CD4-positive, alpha-beta T cell (primary cell): ENCODE results near the gene BANP. TPM values are rescaled to one million over a fixed set of nuclear protein-coding genes. Genes with fewer than 3 reads are reported as not detected.
A peak's percentile ranks its signal among the peaks of the same experiment; 100 is the strongest.
"Not testable (repeated sequence)": the region's sequence is repeated elsewhere in the genome, so short reads cannot be mapped to it uniquely, and the experiment has no call there.

ENCODE experiments used
- ATAC-seq: fragments of 200-7000 bp; cut with Tn5 transposase; one replicate; pipeline ENCODE4 v1.10.0; 2022; ENCODE audit warnings: mild to moderate bottlenecking; ENCODE audit not compliant: poor library complexity
- CTCF ChIA-PET: fragments of 350-600 bp; sonication (Branson Sonifier 250); formaldehyde crosslinking; loops from one replicate; lab custom pipeline; 2021; ENCODE audit warnings: antibody characterized with exemption, inconsistent platforms; lab: Charles Lee
- POLR2A ChIA-PET: fragments of 350-600 bp; sonication (Branson Sonifier 250); formaldehyde crosslinking; loops from one replicate; lab custom pipeline; 2021; ENCODE audit warnings: antibody characterized with exemption, inconsistent platforms; lab: Charles Lee
- DNase-seq, 14 experiments: peaks; one replicate each; pipeline ENCODE4 v3.0.0-alpha.2; 2013 to 2020; ENCODE audit warnings: mixed read lengths in 2 of 14
- H3K27ac ChIP-seq, 2 donors: one replicate each; pipeline versions ENCODE4 v1.5.1 to v1.7.0; 2013; ENCODE audit warnings: low read length in 2 of 2, low read depth in 1 of 2, mild to moderate bottlenecking in 1 of 2
- H3K27me3 ChIP-seq, 2 experiments: 1 replicate in 1 of 2; 2 replicates in 1 of 2; pipeline versions ENCODE4 v1.6.1 to v1.7.0; 2013; ENCODE audit warnings: low read length in 2 of 2, control low read depth in 1 of 2, mild to moderate bottlenecking in 1 of 2, moderate library complexity in 1 of 2; ENCODE audit not compliant: insufficient read depth in 2 of 2, control insufficient read depth in 1 of 2
- H3K36me3 ChIP-seq: one replicate; pipeline ENCODE4 v1.6.1; 2013; ENCODE audit warnings: low read length, control low read depth; ENCODE audit not compliant: insufficient read depth
- H3K4me1 ChIP-seq: one replicate; pipeline ENCODE4 v1.6.1; 2013; ENCODE audit warnings: low read length, control low read depth; ENCODE audit not compliant: insufficient read depth
- H3K4me3 ChIP-seq: one replicate; pipeline ENCODE4 v1.5.1; 2013; ENCODE audit warnings: mild to moderate bottlenecking, low read length, moderate library complexity
- H3K9me3 ChIP-seq, 2 experiments: 1 replicate in 1 of 2; 2 replicates in 1 of 2; pipeline versions ENCODE4 v1.6.1 to v1.7.0; 2013; ENCODE audit warnings: low read length in 2 of 2, mild to moderate bottlenecking in 2 of 2, control low read depth in 1 of 2, moderate library complexity in 1 of 2; ENCODE audit not compliant: control insufficient read depth in 1 of 2, insufficient read depth in 1 of 2
- H3K27ac Mint-ChIP-seq: one replicate; pipeline ENCODE4 v1.8.0; 2020; ENCODE audit warnings: mixed read lengths
- H3K27me3 Mint-ChIP-seq: one replicate; pipeline ENCODE4 v1.8.0; 2021; ENCODE audit warnings: mixed read lengths
- H3K36me3 Mint-ChIP-seq: one replicate; pipeline ENCODE4 v1.8.0; 2021; ENCODE audit warnings: low read depth, mixed read lengths
- H3K4me1 Mint-ChIP-seq: one replicate; pipeline ENCODE4 v1.8.0; 2021; ENCODE audit warnings: low read depth, mixed read lengths
- H3K4me3 Mint-ChIP-seq: one replicate; pipeline ENCODE4 v1.8.0; 2020; ENCODE audit warnings: mild to moderate bottlenecking, mixed read lengths
- H3K9me3 Mint-ChIP-seq: one replicate; pipeline ENCODE4 v1.8.0; 2020; ENCODE audit warnings: mixed read lengths
- CTCF ChIP-seq: fragments of 200-600 bp; IDR thresholded peaks from one replicate; pipeline ENCODE4 v1.8.0; 2022; ENCODE audit warnings: antibody characterized with exemption, mild to moderate bottlenecking
- intact Hi-C, 2 experiments: fragments of 100-400 bp; cut with DNase I in 1 of 2; cut with micrococcal nuclease in 1 of 2; formaldehyde crosslinking; loops; one replicate each; pipeline versions ENCODE4 v1.15.1 to v1.9.0; 2023 to 2025; cut with DNase I, micrococcal nuclease
- total RNA-seq, 174 experiments: library from RNA in 2 of 174; stranded (reverse) in 2 of 174; gene quantifications; one replicate each; pipeline ENCODE4 v1.2.3 and lab custom pipeline; 2021 to 2026

Gene BANP
- total RNA-seq, 2 experiments from 2014 or later: 57.5 to 58.6 TPM

GRCh38 chr16:87978127-87978526 lies 26.9 kb downstream of the BANP start:
- H3K27me3 Mint-ChIP-seq: no peaks in the 10 kb centered on the region
- intact Hi-C loops: no loop called here
- peaks cover 34% of the 10 kb centered on the region for H3K36me3 ChIP-seq
- no peaks in the 10 kb centered on the region for H3K9me3 Mint-ChIP-seq
- ChIA-PET CTCF (no interaction called here), POLR2A (no interaction called here)
- no peaks in the 10 kb centered on the region for H3K27me3 ChIP-seq
- H3K4me3 Mint-ChIP-seq: no peak overlapping the region
- H3K9me3 ChIP-seq: no peaks in the 10 kb centered on the region
- no peak overlapping the region for H3K4me3 ChIP-seq
- ATAC-seq: no peak
- no peak overlapping the region for H3K27ac Mint-ChIP-seq
- TF ChIP-seq CTCF: no peak
- H3K4me1 Mint-ChIP-seq: peaks cover 32% of the 10 kb centered on the region
- peaks cover 76% of the 10 kb centered on the region for H3K36me3 Mint-ChIP-seq
- no peak overlapping the region for H3K27ac ChIP-seq
- peaks cover 9% of the 10 kb centered on the region for H3K4me1 ChIP-seq
- DNase-seq: no peak

DNA sequence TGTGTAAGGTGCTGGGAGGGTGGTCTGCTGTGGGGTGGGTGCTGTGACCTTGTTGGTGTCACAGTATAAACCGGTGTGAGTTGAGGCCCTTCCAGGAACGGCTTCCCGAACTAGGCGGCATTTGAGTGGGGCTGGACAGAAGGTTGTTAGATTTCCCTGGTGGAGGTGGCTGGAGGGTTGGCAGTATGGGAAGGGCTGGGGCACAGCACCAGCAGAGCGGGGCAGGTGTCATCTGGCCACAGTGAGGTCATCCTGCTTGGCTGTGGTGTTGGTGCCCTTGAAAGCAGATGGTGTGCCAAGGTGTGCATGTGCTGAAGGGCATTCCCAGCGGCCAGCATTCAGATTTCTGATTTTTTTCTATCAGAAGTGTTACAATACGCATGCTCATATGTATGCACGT lies 28.1 kb downstream of the BANP start:
- CTCF ChIA-PET: no interaction called here
- H3K4me1 Mint-ChIP-seq: peaks cover 32% of the 10 kb centered on the region

DNA sequence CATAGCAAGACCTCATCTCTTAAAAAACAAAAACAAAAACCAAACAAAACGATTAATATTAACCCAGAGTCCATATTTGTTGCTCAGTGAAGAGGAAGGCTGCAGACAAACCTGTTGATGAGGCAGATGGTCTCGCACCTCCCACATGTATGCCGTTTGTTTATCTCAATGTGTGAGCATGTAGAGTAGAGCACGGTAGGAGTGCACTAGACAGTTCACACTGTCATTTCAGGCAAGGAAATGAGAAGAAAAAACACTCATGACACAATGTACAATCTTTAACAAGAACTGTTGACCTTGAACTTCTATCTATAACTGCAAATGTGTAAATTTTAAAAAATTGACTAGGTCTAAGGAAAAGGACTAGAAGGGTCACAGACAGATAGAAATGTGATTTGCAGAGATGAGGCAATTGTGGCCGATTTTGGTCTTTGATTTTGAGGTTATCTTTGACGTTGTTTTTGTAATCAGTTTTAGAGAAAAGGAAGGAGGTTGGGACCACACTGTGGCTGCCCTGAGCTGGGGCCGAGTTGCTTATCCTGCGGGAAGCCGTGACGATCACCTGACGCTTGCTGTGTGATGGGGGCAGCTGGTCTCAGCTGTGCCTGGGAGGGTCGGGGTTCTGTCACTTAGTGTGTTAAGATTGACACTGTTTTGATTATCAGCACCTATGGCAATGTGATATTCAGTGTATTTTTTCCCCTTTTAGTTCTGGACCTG lies 28.8 kb downstream of the BANP start:
- H3K4me3 Mint-ChIP-seq, CTCF ChIA-PET: not testable (repeated sequence)
- DNase-seq: peak in 1 of 14 experiments; percentile 31

More for the DNA sequence above, 28.1 kb downstream of the BANP start:
- H3K36me3 Mint-ChIP-seq: peaks cover 72% of the 10 kb centered on the region
- POLR2A ChIA-PET: no interaction called here
- DNase-seq (no peak), ATAC-seq (no peak)
- H3K4me3 Mint-ChIP-seq: no peak overlapping the region
- H3K9me3 ChIP-seq: no peaks in the 10 kb centered on the region
- no peaks in the 10 kb centered on the region for H3K9me3 Mint-ChIP-seq
- peaks cover 38% of the 10 kb centered on the region for H3K36me3 ChIP-seq
- no peak overlapping the region for H3K4me3 ChIP-seq
- H3K4me1 ChIP-seq: peaks cover 7% of the 10 kb centered on the region
- intact Hi-C loops: no loop called here
- H3K27me3 ChIP-seq: no peaks in the 10 kb centered on the region
- H3K27ac ChIP-seq: no peak overlapping the region
- H3K27me3 Mint-ChIP-seq: no peaks in the 10 kb centered on the region
- no peak for TF ChIP-seq CTCF
- peak overlapping the region; percentile 58 for H3K27ac Mint-ChIP-seq

DNA sequence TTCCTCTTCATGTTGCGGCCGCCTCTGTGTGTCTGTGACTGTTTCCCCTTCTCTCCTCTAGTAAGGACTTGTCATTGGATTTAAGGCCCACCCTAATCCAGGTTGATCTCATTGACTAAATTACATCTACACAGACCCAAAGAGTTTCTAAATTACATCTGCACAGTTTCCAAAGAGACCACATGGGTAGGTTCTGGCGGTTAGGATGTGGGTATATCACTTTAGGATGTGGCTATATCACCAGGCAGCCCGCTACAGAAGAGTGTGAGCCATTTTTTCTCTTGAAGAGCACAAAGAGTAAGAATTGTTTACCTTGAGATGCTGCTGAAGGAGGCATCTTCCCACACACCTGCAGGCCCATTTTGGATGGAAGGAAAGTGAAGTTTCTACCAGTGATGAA lies 30.1 kb downstream of the BANP start:
- H3K4me1 Mint-ChIP-seq: peaks cover 32% of the 10 kb centered on the region
- ATAC-seq (peak; percentile 65), DNase-seq (peak in 2 of 14 experiments; percentile 33 to 68)
- peaks cover 75% of the 10 kb centered on the region for H3K36me3 Mint-ChIP-seq
- H3K9me3 ChIP-seq, H3K4me3 Mint-ChIP-seq, H3K27me3 Mint-ChIP-seq, H3K27ac ChIP-seq, CTCF ChIA-PET, H3K4me1 ChIP-seq, H3K27me3 ChIP-seq, H3K4me3 ChIP-seq, POLR2A ChIA-PET, H3K9me3 Mint-ChIP-seq: not testable (repeated sequence)
- H3K36me3 ChIP-seq: peaks cover 37% of the 10 kb centered on the region
- H3K27ac Mint-ChIP-seq: peak overlapping the region; percentile 22
- intact Hi-C loops: loop anchor here in 1 of 2 experiments (2.0 kb wide), 1 partner anchor 19 kb away; no protein-coding TSS in a partner anchor

More for the DNA sequence above, 28.8 kb downstream of the BANP start:
- intact Hi-C loops: loop anchor here in 1 of 2 experiments (2.0 kb wide), 1 partner anchor 17 kb away; no protein-coding TSS in a partner anchor
- H3K4me1 ChIP-seq, H3K9me3 Mint-ChIP-seq, H3K27me3 Mint-ChIP-seq, H3K4me3 ChIP-seq, H3K27me3 ChIP-seq, H3K9me3 ChIP-seq, H3K27ac ChIP-seq, POLR2A ChIA-PET: not testable (repeated sequence)
- Mint-ChIP-seq H3K36me3 (peaks cover 73% of the 10 kb centered on the region), H3K27ac (peak overlapping the region; percentile 58), H3K4me1 (peaks cover 32% of the 10 kb centered on the region)
- ATAC-seq: peak; percentile 63
- H3K36me3 ChIP-seq: peaks cover 38% of the 10 kb centered on the region
